Islet precursor cell (in vitro differentiated cells): ENCODE results near the gene TNFSF12.
A peak's percentile ranks its signal among the peaks of the same experiment; 100 is the strongest.

ENCODE experiments used
- DNase-seq: peaks from one replicate; pipeline ENCODE4 v3.0.0-alpha.2; 2018

TNFSF12 gene, protein sequence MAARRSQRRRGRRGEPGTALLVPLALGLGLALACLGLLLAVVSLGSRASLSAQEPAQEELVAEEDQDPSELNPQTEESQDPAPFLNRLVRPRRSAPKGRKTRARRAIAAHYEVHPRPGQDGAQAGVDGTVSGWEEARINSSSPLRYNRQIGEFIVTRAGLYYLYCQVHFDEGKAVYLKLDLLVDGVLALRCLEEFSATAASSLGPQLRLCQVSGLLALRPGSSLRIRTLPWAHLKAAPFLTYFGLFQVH

DNA sequence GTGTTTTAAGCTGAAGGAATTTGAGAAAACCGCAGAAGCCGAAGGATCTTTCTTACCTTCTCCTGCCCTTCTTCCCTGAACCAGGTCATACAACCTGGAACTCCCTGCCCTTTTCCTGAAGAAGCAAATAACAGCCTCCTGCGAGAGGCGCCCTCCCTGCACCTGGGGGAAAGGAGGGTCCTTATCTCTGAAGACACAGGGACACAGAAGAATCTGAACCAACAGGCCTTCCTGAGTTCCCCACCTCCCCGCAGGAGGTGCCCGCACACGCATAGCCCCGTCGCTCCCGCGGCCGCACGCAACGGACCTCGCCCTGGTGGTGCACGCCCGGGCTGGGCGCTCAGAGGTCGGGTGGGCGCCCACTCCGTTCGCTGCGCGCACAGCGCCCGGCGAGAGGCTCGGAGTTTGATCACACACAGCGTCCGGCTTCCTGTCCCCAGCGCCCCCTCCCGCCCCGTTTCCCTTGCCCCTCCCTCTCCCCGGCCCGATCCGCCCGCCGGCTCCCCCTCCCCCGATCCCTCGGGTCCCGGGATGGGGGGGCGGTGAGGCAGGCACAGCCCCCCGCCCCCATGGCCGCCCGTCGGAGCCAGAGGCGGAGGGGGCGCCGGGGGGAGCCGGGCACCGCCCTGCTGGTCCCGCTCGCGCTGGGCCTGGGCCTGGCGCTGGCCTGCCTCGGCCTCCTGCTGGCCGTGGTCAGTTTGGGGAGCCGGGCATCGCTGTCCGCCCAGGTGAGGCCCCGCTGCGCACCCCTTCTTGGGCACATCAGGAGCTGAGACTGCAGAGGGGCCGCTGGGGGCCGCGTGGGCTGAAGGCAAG lies at the start of gene TNFSF12:
TSS of gene TNFSF12 (plus strand) at position 474 of the 816 bp plus-strand sequence. CDS start at position 570, 96 bp downstream.
- peak; percentile 82 for DNase-seq

DNA sequence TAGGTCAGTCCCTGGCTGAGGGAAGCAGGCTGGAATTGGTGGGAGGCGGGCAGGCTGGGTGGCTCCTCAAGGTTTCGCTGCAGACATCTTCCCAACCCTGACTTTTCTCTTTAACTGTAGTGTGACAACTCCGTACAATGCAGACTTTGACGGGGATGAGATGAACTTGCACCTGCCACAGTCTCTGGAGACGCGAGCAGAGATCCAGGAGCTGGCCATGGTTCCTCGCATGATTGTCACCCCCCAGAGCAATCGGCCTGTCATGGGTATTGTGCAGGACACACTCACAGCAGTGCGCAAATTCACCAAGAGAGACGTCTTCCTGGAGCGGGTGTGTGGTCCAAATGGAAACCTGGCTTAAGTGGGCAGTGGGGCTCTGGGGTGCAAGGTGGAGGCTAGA lies 49.7 kb upstream of the TNFSF12 start:
- no peak for DNase-seq

DNA sequence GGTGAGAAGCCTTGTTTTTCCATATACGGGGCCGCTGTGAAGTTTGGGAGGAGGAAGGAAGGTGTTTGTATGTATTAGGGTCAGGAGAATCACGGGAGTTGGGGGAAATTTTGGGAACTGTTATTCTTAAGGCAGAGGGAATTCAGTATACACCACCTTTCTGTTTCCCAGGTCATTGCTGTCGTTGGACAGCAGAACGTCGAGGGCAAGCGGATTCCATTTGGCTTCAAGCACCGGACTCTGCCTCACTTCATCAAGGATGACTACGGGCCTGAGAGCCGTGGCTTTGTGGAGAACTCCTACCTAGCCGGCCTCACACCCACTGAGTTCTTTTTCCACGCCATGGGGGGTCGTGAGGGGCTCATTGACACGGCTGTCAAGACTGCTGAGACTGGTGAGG lies 47.1 kb upstream of the TNFSF12 start:
- no peak for DNase-seq

DNA sequence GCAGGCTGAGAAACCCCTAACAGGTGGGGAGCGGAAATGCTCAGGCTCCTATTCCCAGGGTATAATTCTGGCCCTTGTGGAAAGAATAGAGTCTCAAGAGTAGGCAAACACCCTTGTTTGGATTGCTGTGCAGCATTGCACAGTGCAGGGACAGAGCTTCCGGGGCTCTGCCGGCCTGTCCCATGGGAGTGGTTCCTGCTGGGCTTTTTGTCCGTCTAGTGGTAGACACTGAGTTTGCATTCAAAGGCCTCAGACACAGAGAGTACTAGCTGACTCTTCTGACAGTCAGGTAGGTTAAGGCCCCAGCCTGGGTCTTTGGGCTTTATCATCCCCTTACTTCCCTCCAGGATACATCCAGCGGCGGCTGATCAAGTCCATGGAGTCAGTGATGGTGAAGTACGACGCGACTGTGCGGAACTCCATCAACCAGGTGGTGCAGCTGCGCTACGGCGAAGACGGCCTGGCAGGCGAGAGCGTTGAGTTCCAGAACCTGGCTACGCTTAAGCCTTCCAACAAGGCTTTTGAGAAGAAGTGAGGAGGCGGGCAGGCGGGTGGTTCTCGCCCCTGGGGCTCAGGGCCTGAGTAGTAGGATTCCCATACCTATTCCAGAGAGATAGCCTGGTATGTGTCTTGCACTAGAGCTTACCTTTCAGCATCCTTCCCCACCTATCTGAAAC lies 46.5 kb upstream of the TNFSF12 start:
- no peak for DNase-seq

DNA sequence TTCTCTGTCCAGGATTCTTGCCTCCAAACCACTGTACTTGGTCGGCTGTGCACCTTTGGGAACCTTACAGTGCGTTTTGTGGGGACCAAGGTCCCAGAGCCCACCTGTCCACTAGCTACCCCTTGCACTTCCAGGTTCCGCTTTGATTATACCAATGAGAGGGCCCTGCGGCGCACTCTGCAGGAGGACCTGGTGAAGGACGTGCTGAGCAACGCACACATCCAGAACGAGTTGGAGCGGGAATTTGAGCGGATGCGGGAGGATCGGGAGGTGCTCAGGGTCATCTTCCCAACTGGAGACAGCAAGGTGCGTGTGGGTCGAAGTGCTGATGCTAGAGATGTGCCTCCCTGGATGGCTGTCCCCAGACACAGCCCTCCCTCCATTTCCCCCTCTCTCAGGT lies 45.9 kb upstream of the TNFSF12 start:
- no peak for DNase-seq

DNA sequence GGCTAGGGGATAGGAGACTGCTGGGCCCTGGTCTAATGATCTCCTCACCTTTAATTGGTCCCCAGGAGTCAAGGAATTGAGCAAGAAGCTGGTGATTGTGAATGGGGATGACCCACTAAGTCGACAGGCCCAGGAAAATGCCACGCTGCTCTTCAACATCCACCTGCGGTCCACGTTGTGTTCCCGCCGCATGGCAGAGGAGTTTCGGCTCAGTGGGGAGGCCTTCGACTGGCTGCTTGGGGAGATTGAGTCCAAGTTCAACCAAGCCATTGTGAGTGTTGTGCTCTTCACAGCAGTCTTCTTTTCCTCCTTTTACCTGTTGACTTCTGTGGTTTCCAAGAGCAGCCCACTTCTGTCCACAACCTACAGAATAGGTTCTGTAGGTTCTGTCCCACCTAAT lies 45.3 kb upstream of the TNFSF12 start:
- no peak for DNase-seq

DNA sequence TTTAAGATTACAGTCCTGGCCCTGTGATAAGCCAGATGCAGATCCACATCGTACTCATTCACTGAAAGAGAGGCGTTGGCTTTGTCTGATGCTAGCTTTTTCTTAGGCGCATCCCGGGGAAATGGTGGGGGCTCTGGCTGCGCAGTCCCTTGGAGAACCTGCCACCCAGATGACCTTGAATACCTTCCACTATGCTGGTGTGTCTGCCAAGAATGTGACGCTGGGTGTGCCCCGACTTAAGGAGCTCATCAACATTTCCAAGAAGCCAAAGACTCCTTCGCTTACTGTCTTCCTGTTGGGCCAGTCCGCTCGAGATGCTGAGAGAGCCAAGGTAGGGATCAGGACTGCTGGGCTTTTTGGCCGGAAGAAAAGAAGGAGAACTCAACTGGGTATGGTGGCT lies 40.7 kb upstream of the TNFSF12 start:
- DNase-seq: no peak

DNA sequence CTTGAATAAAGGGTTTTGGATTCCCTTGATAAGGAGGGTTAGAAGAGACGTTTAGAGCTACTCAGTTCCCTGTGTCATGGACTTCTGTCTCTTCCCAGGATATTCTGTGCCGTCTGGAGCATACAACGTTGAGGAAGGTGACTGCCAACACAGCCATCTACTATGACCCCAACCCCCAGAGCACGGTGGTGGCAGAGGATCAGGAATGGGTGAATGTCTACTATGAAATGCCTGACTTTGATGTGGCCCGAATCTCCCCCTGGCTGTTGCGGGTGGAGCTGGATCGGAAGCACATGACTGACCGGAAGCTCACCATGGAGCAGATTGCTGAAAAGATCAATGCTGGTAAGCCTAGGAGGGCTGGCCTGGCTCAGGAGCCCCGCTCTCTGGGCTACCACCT lies 40.0 kb upstream of the TNFSF12 start:
- no peak for DNase-seq

DNA sequence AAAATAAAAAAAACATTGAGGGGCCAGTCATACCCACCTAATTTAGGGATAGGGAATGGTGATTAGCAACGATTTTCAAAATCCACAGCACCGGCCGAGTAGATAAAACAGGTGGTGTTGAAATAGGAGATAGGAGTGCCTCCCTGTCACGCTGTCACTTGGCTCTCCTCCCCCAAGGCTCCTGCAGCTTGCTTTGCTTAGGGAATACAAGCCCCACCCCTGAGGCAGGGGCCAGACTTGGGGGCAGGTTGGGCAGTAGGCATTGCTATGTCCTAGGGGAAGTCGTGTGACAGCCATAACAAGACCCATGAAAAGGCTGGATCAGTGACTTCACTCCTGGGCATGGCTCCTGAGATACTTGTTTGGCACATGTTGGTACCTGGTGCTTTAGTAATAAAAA lies 38.9 kb upstream of the TNFSF12 start:
- DNase-seq: no peak

DNA sequence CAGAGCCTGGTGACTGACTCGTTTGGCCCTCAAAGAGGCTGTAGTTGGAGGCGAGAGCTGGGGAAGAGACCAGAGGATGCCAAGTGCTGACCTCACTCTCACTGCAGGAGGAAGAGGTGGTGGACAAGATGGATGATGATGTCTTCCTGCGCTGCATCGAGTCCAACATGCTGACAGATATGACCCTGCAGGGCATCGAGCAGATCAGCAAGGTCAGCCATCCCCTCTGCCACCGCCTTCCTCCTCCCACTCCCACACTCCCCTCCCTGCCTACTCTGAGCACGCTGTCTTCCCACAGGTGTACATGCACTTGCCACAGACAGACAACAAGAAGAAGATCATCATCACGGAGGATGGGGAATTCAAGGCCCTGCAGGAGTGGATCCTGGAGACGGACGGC lies 37.8 kb upstream of the TNFSF12 start:
- no peak for DNase-seq

DNA sequence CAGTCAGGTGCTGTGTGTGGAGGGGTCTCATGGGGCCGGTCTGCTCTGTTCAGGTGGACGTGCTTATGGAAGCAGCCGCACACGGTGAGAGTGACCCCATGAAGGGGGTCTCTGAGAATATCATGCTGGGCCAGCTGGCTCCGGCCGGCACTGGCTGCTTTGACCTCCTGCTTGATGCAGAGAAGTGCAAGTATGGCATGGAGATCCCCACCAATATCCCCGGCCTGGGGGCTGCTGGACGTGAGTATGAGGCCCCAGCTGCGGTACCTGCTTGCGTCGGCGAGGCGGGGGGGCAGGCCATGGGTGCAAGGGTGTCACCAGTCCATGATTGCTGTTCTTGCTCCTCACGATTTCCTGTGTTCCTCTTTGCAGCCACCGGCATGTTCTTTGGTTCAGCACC lies 36.8 kb upstream of the TNFSF12 start:
- no peak for DNase-seq

DNA sequence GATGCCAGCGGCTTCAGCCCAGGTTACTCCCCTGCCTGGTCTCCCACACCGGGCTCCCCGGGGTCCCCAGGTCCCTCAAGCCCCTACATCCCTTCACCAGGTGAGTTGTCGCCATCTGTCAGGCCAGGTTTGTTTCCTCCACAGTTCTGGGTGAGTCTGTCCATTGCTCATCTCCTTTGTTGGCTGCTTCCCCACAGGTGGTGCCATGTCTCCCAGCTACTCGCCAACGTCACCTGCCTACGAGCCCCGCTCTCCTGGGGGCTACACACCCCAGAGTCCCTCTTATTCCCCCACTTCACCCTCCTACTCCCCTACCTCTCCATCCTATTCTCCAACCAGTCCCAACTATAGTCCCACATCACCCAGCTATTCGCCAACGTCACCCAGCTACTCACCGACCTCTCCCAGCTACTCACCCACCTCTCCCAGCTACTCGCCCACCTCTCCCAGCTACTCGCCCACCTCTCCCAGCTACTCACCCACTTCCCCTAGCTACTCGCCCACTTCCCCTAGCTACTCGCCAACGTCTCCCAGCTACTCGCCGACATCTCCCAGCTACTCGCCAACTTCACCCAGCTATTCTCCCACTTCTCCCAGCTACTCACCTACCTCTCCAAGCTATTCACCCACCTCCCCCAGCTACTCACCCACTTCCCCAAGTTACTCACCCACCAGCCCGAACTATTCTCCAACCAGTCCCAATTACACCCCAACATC lies 35.9 kb upstream of the TNFSF12 start:
- peak; percentile 51 for DNase-seq

DNA sequence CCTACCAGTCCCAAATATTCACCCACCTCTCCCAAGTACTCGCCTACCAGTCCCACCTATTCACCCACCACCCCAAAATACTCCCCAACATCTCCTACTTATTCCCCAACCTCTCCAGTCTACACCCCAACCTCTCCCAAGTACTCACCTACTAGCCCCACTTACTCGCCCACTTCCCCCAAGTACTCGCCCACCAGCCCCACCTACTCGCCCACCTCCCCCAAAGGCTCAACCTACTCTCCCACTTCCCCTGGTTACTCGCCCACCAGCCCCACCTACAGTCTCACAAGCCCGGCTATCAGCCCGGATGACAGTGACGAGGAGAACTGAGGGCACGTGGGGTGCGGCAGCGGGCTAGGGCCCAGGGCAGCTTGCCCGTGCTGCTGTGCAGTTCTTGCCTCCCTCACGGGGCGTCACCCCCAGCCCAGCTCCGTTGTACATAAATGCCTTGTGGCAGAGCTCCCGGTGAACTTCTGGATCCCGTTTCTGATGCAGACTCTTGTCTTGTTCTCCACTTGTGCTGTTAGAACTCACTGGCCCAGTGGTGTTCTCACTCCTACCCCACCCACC lies 34.9 kb upstream of the TNFSF12 start:
- DNase-seq: peak; percentile 63

DNA sequence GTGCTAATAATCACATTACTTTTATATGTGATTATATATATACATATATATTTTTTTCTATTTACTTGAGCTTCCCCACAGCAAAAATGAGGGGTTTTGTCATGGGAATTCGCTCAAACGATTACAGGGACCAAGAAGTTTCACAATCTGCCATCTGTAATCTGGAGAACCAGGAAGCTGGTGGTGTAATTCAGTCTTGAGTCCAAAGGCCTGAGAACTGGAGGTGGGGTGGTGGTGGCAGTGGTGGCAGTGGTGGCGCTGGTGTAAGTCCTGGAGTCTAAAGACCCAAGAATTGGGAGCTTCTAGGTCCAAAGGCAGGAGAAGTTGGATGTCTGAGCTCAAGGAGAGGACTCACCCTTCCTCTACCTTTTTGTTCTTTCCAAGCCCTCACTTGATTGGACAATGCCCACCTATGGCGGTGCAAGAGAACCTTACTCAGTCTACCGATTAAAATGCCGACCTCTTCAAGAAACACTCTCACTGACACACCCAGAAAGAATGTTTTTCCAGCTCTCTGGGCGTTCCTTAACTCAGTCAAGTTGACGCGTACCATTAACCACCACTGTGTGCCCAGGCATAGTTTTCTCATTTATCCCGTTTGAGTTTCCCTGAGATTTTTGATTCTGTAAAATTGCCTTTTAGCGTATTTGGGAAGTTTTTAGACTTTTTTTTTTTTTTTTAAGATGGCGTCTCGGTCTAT lies 32.8 kb upstream of the TNFSF12 start:
- DNase-seq: no peak

DNA sequence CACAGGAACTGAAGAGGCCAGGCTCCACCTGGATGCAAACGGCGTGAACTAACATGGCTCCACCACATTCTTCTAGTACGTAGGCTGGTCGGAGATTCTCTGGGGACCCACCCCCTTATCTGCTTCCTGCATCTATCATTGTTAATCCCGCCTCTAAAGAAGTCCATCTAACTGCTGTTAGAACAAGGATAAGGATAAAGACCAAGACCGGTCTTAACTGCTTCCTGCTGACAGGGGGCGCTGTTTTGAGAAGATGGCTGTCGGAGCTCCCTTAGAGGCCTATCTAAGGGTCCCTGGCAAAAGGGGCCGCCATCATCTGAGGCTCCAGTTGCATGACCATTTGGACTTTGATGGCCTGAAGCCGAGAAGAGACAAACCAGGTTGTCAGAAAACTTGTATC lies 25.8 kb upstream of the TNFSF12 start:
- DNase-seq: no peak

DNA sequence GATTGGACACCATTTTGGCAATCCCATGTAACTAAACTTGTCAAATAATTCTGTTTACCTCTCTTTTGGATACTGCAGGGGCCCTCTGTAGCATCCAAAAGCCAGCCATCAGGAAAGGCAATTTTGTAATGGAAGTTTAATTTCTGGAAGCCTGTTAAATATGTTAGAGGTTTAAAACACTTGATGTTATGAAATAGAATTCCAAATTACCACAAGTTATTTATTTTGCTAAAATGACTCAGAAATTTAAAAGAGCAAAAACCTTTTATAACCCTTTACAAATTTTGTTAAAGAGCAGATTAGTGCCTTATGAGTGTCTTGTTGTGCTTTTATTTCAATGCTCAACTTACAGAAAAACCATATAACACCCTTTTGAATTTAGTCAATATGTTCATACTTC lies 20.0 kb upstream of the TNFSF12 start:
- no peak for DNase-seq

DNA sequence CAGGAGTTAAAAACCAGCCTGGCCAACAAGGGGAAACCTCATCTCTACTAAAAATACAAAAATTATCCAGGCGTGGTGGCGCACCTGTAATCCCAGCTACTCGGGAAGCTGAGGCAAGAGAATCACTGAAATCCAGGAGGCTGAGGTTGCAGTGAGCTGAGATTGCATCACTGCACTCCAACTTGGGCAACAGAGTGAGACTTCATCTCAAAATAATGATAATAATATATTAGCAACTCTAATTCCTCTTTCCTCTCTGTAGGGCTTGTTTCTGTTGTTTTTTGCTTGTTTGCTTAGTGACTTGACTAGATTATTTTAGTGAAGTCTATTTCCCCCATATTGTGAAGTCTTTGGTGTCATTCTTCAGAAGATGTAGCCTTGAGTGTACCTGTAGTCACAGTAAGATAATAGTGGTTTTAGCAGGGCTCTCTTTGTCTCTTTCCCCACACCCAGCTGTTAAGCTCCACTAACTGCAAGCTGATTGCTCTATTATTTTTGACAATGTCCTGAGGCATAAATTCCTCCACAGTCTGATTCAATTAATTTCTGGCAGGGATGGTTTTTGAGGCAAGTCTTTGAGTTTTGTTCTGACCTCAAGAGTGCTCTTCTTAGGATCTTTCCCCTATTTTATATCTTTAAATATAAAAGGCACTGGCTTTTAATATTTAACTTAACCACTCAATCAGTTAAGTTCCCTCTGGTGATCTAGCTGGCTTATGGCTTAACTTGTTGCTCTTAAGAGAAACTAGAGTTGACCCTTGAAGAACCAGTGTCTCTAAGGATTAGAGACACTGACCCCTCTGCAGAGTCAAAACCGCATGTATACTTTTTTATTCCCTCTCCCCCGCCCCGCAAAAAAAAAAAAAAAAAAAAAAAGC lies 18.6 kb upstream of the TNFSF12 start:
- DNase-seq: no peak

DNA sequence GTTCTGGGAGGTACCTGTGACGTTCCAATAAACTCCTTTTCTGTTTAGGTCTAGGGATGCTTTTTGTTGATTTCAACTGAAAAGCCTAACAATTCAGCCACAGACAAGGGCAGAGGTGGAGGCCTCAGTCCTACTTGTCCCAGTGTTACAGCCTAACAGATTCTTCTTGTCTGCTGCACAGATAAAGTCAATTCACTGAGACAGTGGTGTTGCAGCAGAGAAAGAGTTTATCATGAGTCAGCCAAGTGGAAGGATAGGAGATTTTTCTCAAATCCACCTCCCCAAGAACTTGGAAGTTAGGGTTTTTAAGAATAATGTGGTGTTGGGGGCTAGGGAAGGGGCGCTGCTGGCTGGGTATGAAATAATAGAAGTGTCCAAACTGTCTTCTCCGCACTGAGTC lies 10.8 kb upstream of the TNFSF12 start:
- no peak for DNase-seq

DNA sequence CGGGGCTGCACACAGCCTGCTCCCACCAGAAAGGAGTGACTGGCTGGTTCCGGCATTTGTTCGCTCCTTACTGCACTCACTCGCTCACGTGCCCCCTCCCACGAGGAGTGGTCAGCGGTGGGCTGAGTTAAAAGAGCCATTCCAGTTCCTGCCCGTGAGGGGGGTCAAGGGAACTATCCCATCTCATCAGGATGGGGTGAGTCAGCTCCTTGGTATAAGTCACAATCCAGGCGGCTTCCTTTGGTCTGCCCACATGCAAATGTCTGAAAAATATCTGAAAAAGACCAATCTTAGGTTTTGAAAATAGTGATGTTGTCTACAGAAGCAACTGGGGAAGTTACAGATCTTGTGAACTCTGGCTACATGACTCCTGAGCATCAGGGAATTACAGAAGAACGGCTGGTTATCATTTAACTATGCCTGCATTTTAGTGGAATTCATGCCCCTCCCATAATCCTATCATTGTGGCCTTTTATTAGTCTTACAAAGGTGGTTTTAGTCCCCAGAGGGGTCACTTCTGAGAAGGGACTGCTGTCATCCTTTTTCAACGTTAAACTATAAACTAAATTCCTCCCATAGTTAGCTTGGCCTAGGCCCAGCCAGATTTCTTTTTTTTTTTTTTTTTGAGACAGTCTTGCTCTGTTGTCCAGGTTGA lies 9.8 kb upstream of the TNFSF12 start:
- no peak for DNase-seq

DNA sequence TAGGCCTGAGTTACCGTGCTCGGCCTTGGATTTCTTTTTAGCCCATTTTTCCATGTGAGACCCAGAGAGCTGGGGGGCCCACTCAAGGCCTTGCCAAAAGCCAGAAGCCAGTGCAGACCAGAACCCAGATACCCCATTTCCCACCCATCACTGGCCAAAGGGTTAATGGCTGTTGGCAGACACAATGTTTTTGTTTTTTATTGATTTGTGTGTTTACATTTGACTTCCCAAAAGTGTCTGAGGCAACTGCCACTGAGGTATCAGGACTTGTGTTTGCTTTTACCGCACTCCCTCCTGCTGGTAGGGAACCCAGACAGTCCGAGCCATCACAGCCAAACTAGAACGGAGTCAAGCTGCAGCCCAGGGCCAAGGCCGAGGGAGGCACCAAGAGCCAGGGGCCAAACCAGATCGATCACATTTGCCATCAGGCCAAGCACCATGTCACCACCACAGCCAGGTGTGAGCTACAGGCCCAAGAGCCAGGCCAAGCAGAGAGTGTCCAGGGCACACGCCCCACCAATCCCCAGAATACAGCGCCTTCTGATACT lies 7.7 kb upstream of the TNFSF12 start:
- DNase-seq: no peak
